Measurements from ENCODE around the gene ASPHD2.

The ASPHD2 gene

GRCh38 chr22:26416670-26417276, 12.3 kb upstream of the ASPHD2 start:
- no peak for DNase-seq (ENCODE audit: low read depth in 1 of 2, low spot score in 1 of 2)
- Histone ChIP-seq H3K4me3 (replicated peaks; ENCODE audit: insufficient read depth, low read length) (no peak overlapping the region), H3K27ac (replicated peaks) (no peak overlapping the region), H3K27me3 (ENCODE audit: insufficient read depth, poor library complexity, severe bottlenecking) (no peaks in the 10 kb centered on the region)
- TF ChIP-seq SPI1 (IDR thresholded peaks at IDR 0.05; ENCODE audit: borderline replicate concordance, low read depth) = no peak
- TF ChIP-seq, protein P1, sequence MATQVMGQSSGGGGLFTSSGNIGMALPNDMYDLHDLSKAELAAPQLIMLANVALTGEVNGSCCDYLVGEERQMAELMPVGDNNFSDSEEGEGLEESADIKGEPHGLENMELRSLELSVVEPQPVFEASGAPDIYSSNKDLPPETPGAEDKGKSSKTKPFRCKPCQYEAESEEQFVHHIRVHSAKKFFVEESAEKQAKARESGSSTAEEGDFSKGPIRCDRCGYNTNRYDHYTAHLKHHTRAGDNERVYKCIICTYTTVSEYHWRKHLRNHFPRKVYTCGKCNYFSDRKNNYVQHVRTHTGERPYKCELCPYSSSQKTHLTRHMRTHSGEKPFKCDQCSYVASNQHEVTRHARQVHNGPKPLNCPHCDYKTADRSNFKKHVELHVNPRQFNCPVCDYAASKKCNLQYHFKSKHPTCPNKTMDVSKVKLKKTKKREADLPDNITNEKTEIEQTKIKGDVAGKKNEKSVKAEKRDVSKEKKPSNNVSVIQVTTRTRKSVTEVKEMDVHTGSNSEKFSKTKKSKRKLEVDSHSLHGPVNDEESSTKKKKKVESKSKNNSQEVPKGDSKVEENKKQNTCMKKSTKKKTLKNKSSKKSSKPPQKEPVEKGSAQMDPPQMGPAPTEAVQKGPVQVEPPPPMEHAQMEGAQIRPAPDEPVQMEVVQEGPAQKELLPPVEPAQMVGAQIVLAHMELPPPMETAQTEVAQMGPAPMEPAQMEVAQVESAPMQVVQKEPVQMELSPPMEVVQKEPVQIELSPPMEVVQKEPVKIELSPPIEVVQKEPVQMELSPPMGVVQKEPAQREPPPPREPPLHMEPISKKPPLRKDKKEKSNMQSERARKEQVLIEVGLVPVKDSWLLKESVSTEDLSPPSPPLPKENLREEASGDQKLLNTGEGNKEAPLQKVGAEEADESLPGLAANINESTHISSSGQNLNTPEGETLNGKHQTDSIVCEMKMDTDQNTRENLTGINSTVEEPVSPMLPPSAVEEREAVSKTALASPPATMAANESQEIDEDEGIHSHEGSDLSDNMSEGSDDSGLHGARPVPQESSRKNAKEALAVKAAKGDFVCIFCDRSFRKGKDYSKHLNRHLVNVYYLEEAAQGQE (IDR thresholded peaks at IDR 0.05; ENCODE audit: insufficient replicate concordance, low read depth) = peak; percentile 53
- TF ChIP-seq POLR2AphosphoS5 (IDR thresholded peaks at IDR 0.05; ENCODE audit: low read depth) = no peak
- TF ChIP-seq CTCF (IDR thresholded peaks at IDR 0.05; ENCODE audit: insufficient read depth, low read length) = no peak
- TF ChIP-seq GABPA (IDR thresholded peaks at IDR 0.05; ENCODE audit: low read depth) = no peak

DNA sequence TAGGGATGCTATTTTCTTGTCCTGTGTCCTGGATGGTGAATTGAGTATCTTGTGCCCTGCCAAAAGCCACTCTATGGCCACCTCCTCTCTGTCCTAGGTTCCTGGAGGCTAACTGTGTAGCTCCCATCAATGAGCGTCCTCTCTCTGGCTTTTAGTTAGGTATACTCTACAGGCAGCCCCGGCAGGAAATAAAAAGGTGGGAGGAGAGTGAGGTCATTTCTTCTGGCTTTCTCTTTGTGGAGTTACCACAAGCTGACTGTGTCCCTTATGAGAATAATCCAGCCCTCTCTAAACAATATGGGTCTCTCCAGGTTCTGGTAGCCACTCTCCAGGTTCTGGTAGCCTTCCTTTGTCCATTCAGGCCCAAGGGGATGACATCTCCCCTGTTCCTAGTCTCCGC, 11.7 kb upstream of the ASPHD2 start:
- H3K27me3 ChIP-seq (ENCODE audit: insufficient read depth, poor library complexity, severe bottlenecking) = no peaks in the 10 kb centered on the region
- no peak for TF ChIP-seq SPI1 (IDR thresholded peaks at IDR 0.05; ENCODE audit: borderline replicate concordance, low read depth)
- TF ChIP-seq, protein P1 (IDR thresholded peaks at IDR 0.05; ENCODE audit: insufficient replicate concordance, low read depth) = no peak
- no peak for TF ChIP-seq GABPA (IDR thresholded peaks at IDR 0.05; ENCODE audit: low read depth)
- TF ChIP-seq CTCF (IDR thresholded peaks at IDR 0.05; ENCODE audit: insufficient read depth, low read length) = no peak
- no peak for TF ChIP-seq POLR2AphosphoS5 (IDR thresholded peaks at IDR 0.05; ENCODE audit: low read depth)
- H3K27ac ChIP-seq (replicated peaks) = no peak overlapping the region
- H3K4me3 ChIP-seq (replicated peaks; ENCODE audit: insufficient read depth, low read length) = no peak overlapping the region
- no peak for DNase-seq (ENCODE audit: low read depth in 1 of 2, low spot score in 1 of 2)

- H3K27me3 ChIP-seq (ENCODE audit: insufficient read depth, poor library complexity, severe bottlenecking) = no peaks in the 10 kb centered on the region
- no peak overlapping the region for H3K4me3 ChIP-seq (replicated peaks; ENCODE audit: insufficient read depth, low read length)
- no peak overlapping the region for H3K27ac ChIP-seq (replicated peaks)
- TF ChIP-seq POLR2AphosphoS5 (IDR thresholded peaks at IDR 0.05; ENCODE audit: low read depth) = no peak
- TF ChIP-seq GABPA (IDR thresholded peaks at IDR 0.05; ENCODE audit: low read depth) = no peak
- no peak for TF ChIP-seq CTCF (IDR thresholded peaks at IDR 0.05; ENCODE audit: insufficient read depth, low read length)
- no peak for TF ChIP-seq SPI1 (IDR thresholded peaks at IDR 0.05; ENCODE audit: borderline replicate concordance, low read depth)
- TF ChIP-seq, protein P1 (IDR thresholded peaks at IDR 0.05; ENCODE audit: insufficient replicate concordance, low read depth) = no peak
- no peak for DNase-seq (ENCODE audit: low read depth in 1 of 2, low spot score in 1 of 2)
Measured at GRCh38 chr22:26418620-26419019, 10.4 kb upstream of the ASPHD2 start.
